ENCODE measurements around the gene FAAP100.

The FAAP100 gene

GRCh38 chr17:81522491-81523401 is 29.4 kb downstream of the FAAP100 start:
- DNase-seq = no peak

DNA sequence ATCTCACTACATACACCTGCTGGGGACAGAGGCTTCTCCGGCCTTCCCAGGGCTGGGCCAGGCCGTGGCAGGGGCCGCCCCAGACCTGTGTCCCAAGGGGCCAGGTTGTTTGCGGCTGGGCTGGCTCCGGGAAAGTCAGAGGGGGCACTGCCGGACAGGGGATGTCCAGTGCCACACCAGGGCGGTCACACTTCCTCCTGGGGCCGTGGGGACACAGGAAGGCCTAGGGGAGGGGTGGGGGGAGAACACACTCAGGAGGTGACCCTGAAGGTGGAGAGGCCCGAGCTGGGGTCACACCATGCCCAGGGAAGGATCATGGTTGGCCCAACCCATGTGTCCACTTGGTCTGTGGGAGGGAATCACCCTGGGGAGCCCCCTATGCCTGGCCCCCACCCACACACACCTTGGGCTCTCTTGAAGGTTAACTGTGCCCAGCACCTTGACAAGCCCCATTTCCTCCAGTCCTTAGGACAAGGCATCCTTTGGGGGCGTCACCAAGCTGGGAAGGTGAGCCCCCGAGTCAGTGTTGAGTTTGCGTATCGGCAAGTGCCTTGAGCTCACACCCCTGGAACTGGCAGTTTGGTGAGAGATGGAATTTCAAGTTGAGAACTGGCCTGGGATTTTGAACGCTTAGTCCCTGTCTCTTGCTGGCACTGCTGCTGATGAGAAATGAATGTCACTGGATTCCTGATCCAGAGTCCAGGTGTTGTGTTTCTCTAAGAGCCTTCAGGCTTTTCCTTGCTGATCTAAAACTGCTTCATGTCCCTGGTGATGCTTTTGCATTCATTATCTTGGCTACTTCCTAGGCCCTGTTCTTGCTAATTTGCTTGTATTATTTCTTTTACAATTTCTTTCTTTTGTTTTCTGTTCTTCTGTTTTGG is 31.9 kb downstream of the FAAP100 start:
- no peak for DNase-seq

GRCh38 chr17:81519284-81520020 is 32.7 kb downstream of the FAAP100 start:
- peak; percentile 74 for DNase-seq

DNA sequence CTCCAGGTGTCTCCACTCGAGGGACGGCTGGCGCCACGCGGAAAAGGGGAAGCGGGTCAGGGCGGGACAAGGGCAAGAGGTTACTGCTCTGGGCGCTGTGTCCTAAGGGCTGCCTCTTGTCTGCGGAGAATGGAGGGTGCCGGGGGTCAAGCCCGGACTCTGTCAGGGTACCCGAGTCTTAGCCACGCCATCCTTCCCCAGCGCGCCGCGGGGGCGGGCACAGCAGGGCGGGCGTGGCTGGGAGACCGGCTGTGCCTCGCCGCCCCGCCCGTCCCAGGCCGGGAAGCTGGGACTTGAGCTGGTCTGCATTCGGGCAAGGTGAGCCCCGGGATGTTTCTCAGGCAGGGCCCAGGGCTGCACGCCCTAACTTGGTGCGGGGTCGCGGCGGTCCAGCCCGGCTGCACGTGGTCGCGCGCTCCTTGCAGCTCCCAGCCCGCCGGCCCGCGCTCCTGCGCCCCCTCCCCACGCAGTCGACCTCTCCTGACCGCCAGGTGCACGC is 33.3 kb downstream of the FAAP100 start:
- DNase-seq = no peak

DNA sequence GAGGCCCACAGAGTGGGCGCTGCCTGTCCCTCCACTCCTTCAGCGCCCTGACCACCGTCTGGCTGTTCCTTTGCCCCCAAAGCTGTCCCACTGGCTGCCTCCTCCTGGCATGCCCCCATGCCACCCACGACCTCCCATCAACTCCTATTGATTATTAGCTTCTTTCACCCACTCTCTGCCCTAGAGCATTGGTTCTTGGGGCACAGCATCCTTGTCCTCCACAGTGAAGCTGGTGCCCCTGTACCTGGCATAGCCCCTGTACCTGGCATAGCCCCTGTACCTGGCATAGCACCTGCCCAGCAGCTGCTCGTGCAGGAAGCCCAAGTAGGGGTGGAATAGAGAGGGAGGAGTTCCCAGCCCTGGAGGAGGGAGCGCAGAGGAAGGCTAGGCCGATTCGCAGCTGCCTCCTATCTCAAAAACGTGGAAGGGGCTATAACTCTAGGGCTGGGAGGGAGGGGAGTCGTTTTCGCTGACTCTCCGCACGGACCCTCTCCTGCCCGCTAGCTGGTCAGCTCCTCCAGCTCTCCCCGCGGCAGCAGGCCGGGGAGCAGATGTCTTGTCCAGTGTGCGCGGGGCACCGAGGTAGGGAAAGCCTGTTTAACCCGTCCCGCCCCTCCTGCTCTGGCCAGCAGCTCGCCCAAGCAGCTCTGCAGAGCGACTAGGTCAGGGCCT is 33.9 kb downstream of the FAAP100 start:
- no peak for DNase-seq

- DNase-seq = no peak
Measured at GRCh38 chr17:81517339-81518112, 34.6 kb downstream of the FAAP100 start.

- DNase-seq = no peak
Measured at GRCh38 chr17:81517009-81517338, 35.2 kb downstream of the FAAP100 start.

GRCh38 chr17:81516439-81516838 is 35.7 kb downstream of the FAAP100 start:
- no peak for DNase-seq

DNA sequence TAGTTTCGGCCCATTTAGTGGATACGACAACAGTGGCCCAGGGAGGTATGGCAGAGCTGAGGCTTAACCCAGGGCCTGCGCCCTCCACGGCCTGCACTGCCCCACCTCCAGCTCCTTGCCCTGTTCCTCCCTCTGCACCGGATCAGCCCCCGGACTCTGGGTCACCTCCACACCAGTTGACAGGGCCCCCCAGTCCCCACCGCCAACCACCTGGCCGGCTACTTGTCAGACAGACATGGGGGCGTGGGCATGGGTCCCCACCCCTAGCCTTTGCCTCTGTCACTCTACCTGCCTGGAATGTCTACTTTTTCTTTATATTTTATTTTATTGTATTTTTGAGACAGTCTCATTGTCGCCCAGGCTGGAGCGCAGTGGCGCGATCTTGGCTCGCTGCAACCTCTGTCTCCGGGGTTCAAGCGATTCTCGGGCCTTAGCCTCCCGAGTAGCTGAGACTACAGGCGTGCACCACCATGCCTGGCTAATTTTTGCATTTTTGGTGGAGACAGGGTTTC is 36.6 kb downstream of the FAAP100 start:
- DNase-seq = no peak

DNA sequence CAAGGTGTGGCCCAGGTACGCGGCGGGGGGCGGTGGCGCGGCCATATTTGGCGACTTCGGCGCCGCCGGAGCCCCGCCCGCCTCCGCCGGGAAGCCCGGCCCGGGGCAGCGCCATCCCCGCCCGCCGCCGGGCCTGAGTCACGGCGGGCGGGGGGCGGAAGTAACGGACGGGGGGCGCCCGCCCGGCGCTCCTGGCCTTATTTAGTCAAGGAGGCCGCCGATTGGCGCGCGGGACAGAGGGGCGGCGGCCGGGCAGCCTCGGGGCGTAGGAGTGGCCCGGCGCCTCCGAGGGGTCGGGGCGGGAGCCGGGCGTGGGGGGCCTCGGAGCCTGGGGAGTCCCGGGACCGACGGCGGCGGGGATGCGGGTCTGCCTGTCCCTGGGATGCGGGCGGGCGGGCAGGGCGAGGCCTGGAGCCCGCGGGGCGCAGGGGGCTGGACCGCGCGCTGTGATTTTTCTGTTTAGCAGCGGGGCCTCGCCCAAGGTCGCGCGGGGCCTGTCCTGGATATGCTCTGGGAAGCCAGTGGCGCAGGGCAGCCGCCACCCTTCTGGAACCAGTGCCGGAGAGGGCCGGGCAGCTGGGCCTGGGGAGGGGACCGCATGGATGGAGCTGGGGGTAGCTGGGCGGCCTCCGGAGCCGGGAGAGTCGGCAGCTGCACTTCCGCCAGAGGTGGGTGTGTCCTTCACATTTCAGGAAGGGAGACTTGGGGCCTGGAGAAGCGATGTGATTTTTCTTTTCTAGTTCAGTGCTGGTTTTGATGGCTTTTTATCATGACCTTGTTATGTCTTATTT is 37.2 kb downstream of the FAAP100 start:
- DNase-seq = peak; percentile 78 to 87

GRCh38 chr17:81514489-81514738 is 37.7 kb downstream of the FAAP100 start:
- DNase-seq = no peak

DNA sequence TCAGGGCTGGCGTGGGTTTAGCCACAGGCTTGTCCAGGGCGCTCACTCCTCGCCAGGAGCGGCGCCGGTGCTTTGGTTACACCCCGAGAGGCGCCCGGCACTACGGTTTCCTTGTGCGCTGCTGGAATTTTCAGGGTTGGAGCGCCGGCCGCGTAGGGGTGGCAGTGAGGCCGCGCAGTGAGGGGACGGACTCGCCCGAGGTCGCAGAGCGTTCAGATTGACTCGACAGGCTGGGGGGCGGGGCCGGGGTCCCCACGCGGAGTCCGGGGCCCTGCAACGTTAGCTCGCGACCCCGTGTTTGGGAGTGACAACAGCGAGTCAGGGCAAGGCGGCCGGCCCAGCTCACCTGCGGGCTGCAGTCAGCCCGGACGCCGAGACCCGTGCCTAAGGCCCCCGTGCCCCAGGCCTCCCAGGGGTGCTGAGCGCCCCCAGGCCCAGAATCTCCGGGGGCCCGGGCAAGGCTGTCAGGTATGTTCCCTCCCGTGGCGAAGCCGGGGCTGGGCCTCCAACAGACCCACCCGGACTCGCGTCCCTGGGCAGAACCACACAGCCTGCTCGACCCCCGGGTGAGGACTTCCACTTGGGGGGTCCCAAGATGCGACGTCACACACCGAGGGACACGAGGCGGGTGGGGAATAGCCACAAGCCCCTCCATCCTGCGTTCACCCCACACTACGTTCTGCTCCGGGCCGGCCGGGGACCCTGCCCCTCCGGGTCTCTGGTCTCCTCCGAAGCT is 38.2 kb downstream of the FAAP100 start:
- peak; percentile 65 to 83 for DNase-seq

- DNase-seq = peak; percentile 68 to 83
Measured at GRCh38 chr17:81513372-81513752, 38.8 kb downstream of the FAAP100 start.

- peak; percentile 88 to 96 for DNase-seq
Measured at GRCh38 chr17:81512562-81513371, 39.4 kb downstream of the FAAP100 start, which contains the start of gene ACTG1. Gene ACTG1, minus strand, starts transcription at chr17:81512799. Its CDS starts 445 bp downstream, at chr17:81512354.

GRCh38 chr17:81511804-81512561 is 40.2 kb downstream of the FAAP100 start:
- DNase-seq = no peak

- DNase-seq = no peak
Measured at GRCh38 chr17:81511554-81511803, 40.7 kb downstream of the FAAP100 start.

DNA sequence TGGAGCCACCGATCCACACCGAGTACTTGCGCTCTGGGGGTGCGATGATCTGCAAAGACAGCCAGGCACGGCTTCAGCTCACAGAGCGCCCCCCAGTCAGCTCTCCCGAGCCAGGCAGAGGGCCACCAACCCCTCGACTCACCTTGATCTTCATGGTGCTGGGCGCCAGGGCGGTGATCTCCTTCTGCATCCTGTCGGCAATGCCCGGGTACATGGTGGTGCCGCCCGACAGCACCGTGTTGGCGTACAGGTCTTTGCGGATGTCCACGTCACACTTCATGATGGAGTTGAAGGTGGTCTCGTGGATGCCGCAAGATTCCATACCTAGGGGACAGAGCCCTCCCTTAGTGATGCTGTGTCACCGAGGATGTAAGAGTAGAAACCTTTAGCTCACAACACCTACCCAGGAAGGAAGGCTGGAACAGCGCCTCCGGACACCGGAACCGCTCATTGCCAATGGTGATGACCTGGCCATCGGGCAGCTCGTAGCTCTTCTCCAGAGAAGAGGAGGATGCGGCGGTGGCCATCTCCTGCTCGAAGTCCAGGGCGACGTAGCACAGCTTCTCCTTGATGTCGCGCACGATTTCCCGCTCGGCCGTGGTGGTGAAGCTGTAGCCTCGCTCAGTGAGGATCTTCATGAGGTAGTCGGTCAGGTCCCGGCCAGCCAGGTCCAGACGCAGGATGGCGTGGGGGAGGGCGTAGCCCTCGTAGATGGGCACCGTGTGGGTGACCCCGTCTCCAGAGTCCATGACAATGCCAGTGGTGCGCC is 41.2 kb downstream of the FAAP100 start:
- DNase-seq = no peak

Data from NCI-H1930 (cell line).